Measurements from ENCODE around the gene ELK3. TPM values are rescaled to one million over a fixed set of nuclear protein-coding genes. Genes with fewer than 3 reads are reported as not detected.

ELK3 gene
- total and polyA plus RNA-seq, 2 of the 8 experiments (the other 6 are each of a cell fraction or from before 2014, with no cell fraction given): 3.5 to 14.3 TPM

DNA sequence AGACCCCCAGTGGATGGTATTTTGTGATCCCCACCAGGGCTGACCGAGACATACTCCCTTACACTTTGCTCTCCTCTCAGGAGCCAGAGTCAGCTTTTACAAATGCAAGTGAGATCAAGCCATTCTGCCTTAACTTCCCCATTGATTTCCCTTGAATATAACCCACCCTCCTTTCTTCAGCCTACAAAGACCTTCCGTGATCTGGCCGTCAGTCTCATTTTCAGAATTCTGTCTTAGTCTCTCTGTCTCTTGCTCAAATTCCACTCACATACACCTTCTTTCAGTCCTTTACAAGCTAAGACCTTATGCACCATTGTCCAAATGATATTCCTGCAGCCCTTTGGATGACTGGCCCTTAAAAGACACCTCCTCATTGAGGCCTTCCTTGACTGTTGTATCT, 39.0 kb upstream of the ELK3 start (continued):
- TF ChIP-seq, protein P1, sequence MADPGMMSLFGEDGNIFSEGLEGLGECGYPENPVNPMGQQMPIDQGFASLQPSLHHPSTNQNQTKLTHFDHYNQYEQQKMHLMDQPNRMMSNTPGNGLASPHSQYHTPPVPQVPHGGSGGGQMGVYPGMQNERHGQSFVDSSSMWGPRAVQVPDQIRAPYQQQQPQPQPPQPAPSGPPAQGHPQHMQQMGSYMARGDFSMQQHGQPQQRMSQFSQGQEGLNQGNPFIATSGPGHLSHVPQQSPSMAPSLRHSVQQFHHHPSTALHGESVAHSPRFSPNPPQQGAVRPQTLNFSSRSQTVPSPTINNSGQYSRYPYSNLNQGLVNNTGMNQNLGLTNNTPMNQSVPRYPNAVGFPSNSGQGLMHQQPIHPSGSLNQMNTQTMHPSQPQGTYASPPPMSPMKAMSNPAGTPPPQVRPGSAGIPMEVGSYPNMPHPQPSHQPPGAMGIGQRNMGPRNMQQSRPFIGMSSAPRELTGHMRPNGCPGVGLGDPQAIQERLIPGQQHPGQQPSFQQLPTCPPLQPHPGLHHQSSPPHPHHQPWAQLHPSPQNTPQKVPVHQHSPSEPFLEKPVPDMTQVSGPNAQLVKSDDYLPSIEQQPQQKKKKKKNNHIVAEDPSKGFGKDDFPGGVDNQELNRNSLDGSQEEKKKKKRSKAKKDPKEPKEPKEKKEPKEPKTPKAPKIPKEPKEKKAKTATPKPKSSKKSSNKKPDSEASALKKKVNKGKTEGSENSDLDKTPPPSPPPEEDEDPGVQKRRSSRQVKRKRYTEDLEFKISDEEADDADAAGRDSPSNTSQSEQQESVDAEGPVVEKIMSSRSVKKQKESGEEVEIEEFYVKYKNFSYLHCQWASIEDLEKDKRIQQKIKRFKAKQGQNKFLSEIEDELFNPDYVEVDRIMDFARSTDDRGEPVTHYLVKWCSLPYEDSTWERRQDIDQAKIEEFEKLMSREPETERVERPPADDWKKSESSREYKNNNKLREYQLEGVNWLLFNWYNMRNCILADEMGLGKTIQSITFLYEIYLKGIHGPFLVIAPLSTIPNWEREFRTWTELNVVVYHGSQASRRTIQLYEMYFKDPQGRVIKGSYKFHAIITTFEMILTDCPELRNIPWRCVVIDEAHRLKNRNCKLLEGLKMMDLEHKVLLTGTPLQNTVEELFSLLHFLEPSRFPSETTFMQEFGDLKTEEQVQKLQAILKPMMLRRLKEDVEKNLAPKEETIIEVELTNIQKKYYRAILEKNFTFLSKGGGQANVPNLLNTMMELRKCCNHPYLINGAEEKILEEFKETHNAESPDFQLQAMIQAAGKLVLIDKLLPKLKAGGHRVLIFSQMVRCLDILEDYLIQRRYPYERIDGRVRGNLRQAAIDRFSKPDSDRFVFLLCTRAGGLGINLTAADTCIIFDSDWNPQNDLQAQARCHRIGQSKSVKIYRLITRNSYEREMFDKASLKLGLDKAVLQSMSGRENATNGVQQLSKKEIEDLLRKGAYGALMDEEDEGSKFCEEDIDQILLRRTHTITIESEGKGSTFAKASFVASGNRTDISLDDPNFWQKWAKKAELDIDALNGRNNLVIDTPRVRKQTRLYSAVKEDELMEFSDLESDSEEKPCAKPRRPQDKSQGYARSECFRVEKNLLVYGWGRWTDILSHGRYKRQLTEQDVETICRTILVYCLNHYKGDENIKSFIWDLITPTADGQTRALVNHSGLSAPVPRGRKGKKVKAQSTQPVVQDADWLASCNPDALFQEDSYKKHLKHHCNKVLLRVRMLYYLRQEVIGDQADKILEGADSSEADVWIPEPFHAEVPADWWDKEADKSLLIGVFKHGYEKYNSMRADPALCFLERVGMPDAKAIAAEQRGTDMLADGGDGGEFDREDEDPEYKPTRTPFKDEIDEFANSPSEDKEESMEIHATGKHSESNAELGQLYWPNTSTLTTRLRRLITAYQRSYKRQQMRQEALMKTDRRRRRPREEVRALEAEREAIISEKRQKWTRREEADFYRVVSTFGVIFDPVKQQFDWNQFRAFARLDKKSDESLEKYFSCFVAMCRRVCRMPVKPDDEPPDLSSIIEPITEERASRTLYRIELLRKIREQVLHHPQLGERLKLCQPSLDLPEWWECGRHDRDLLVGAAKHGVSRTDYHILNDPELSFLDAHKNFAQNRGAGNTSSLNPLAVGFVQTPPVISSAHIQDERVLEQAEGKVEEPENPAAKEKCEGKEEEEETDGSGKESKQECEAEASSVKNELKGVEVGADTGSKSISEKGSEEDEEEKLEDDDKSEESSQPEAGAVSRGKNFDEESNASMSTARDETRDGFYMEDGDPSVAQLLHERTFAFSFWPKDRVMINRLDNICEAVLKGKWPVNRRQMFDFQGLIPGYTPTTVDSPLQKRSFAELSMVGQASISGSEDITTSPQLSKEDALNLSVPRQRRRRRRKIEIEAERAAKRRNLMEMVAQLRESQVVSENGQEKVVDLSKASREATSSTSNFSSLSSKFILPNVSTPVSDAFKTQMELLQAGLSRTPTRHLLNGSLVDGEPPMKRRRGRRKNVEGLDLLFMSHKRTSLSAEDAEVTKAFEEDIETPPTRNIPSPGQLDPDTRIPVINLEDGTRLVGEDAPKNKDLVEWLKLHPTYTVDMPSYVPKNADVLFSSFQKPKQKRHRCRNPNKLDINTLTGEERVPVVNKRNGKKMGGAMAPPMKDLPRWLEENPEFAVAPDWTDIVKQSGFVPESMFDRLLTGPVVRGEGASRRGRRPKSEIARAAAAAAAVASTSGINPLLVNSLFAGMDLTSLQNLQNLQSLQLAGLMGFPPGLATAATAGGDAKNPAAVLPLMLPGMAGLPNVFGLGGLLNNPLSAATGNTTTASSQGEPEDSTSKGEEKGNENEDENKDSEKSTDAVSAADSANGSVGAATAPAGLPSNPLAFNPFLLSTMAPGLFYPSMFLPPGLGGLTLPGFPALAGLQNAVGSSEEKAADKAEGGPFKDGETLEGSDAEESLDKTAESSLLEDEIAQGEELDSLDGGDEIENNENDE (IDR thresholded peaks at IDR 0.05; ENCODE audit: insufficient replicate concordance, low read length): no peak
- TF ChIP-seq RAD21 (IDR thresholded peaks at IDR 0.05 in 1 of 2, conservative IDR thresholded peaks at IDR 0.05 in 1 of 2; ENCODE audit: low read depth in 2 of 2, low read length in 2 of 2) (no peak), HDAC6 (IDR thresholded peaks at IDR 0.05; ENCODE audit: low read depth, low read length) (no peak), NRF1 (IDR thresholded peaks at IDR 0.05; ENCODE audit: low read depth, low read length) (no peak), GABPA (IDR thresholded peaks at IDR 0.05; ENCODE audit: borderline replicate concordance, insufficient read depth, low read length) (no peak), KDM5A (IDR thresholded peaks at IDR 0.05; ENCODE audit: low read length) (no peak), KDM1A (IDR thresholded peaks at IDR 0.05; ENCODE audit: borderline replicate concordance, low read length) (no peak), BACH1 (IDR thresholded peaks at IDR 0.05; ENCODE audit: low read length) (no peak), SIN3A (conservative IDR thresholded peaks at IDR 0.05 in 1 of 2, IDR thresholded peaks at IDR 0.05 in 1 of 2; ENCODE audit: low read depth in 1 of 2, low read length in 2 of 2) (no peak), ATF3 (IDR thresholded peaks at IDR 0.05; ENCODE audit: insufficient read depth, low read depth, low read length) (no peak)
